ENCODE results near the gene CHDH.

- TF ChIP-seq SUZ12 (IDR thresholded peaks at IDR 0.05; ENCODE audit: extremely low read depth, insufficient read depth, insufficient read length) (no peak), ZNF274 (IDR thresholded peaks at IDR 0.05; ENCODE audit: low read depth, low read length) (no peak)
Observed at GRCh38 chr3:53811143-53811927, 34.9 kb downstream of the CHDH start.
